Sciatic nerve (tissue), 2 donors: ENCODE measurements around the gene PKD2. TPM values are rescaled to one million over a fixed set of nuclear protein-coding genes. Genes with fewer than 3 reads are reported as not detected.
"Not testable (repeated sequence)": the region's sequence is repeated elsewhere in the genome, so short reads cannot be mapped to it uniquely, and the experiment has no call there.

Experiments used
- ATAC-seq: fragments of 200-7000 bp; cut with Tn5 transposase; one replicate; pipeline ENCODE4 v1.9.1; 2020; ENCODE audit warnings: mild to moderate bottlenecking, moderate library complexity
- DNase-seq: peaks from one replicate; pipeline ENCODE4 v3.0.0-alpha.2; 2020; ENCODE audit warnings: low spot score
- intact Hi-C: fragments of 100-400 bp; cut with DNase I; formaldehyde crosslinking; loops from one replicate; pipeline ENCODE4 v1.14.2; 2022
- total RNA-seq: library from RNA; stranded (reverse); fragmentation: NEBNext Ultra II Directional; extraction: Animal tissue kit (Norgen Biotek cat#: 25700); gene quantifications from one replicate; pipeline ENCODE4 v1.2.1, GENCODE V29; 2021
- donor health status: DM: no; HTN: no; CAD: no.
- donor health status: DM: no; HTN: no; CAD: no.

The PKD2 gene
- total RNA-seq, 1 donor from 2014 or later: 61.3 TPM

- ATAC-seq (no peak), DNase-seq (no peak)
- intact Hi-C loops: no loop called here
Observed at GRCh38 chr4:88098993-88099752, 91.7 kb downstream of the PKD2 start.

DNA sequence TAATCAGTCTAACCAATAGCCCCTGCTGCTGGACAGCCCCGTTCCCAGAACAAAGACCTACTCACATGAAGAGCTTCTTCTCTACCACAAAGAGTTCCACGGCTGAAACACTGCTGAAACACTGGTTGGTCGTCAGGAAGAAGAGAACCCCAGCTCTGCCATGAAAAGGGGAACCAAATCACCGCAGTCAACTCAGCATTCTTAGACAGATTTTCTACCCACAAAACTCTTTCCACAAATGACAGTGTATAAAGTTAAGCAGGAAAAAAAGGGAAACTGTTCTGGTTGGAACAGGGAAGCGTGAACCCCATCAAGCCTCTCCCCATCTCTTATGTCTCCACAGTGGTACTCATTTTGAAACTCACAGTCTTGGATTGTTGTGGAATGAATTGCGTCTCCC lies 93.7 kb downstream of the PKD2 start:
- intact Hi-C loops: no loop called here
- ATAC-seq: peak; percentile 80
- DNase-seq: no peak

DNA sequence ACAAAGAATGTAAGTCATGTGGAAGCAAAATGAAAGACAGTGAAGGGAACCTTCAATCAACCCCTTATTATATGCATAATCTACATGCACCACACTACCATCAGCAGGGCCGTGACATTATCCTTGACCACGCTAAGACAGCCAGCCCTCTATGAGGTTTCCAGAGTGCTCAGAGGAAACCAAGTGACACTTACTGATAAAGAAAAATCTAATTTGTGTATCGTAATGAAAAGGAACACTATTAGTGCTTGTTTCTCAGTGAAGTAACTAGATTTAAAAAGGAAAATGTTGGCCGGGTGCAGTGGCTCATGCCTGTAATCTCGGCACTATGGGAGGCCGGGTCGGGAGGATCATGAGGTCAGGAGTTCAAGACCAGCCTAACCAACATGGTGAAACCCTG lies 94.6 kb downstream of the PKD2 start:
- intact Hi-C loops: no loop called here
- no peak for ATAC-seq

DNA sequence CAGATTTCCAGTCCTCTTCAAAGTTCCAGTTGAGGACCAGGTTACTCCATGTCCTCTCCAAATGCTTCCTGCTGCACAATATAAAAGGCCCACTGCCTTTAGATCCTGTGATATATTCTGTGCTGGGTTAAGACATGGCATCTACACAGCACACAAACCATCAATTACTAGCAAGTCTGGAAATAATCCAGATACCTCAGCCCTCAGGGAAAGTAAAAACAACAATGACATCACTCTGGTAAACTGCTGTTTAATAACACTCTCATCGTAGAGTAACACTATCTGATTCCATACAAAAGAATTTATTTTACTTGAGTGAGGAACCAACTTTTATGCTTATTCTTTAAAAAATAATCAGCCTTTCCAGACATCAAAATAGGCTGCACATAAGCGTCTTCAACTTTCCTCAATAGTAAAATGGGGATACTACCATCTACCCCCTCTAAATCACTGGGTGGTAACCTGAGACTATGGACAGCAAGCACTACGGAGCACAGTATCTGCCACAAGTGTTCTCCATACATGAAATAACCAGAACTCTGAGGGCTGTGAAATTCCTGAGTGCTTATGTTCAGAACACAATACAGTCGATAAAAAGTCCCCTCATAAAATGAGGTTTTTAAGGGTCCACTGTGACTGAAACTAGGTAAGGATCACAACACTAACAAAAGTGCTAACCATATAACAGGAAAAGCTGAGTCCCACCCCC lies 97.6 kb downstream of the PKD2 start:
- DNase-seq (no peak), ATAC-seq (no peak)
- intact Hi-C loops: no loop called here

More for the DNA sequence above, 94.6 kb downstream of the PKD2 start:
- DNase-seq: no peak

DNA sequence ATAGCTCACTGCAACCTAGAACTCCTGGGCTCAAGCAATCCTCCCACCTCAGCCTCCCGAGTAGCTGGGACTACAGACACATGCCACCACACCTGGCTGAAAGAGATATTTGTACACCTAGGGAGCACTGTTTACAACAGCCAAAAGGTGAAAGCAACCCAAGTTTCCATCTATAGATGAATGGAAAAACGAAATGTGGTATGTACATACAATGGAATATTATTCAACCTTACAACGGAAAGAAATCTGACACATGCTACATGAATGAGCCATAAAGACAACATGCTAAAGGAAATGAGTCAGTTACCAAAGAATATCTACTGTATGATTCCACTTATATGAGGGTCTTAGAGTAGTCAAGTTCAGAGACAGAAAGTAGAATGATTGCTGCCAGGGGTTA lies 98.8 kb downstream of the PKD2 start:
- ATAC-seq (no peak), DNase-seq (no peak)
- intact Hi-C loops: no loop called here

DNA sequence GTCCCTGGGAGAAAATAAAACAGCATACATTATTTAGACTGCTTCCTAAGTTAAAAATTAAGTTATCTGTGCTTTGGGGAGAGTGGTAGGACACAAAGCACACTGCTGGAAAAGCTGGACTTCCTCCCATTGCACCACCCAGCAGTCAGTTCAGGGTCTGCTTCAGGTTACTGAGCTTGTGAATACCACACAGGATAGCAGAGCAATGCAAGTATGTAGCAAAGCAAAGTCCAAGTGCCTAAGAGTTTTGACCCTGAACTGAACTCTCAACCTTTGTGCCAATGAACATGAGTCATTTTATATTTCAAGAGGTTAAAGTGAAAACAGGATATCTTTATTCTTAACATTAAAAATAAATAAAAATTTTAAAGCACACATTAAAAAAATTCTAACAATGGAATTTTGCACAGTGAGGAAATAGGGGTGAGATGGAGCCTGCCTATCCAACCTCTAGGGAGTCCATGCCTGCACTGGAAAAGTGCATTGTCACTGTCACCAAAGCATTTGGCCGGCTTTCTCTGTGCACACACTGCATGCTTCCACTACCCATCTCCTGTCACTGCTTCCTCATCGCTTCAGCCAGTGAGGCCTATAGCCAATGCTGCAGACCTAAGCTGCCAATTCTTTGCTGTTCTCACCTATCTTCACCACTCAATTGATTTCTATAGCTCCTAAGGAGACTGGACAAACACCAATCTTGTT lies 100.1 kb downstream of the PKD2 start:
- intact Hi-C loops: no loop called here
- DNase-seq (no peak), ATAC-seq (peak; percentile 66)

DNA sequence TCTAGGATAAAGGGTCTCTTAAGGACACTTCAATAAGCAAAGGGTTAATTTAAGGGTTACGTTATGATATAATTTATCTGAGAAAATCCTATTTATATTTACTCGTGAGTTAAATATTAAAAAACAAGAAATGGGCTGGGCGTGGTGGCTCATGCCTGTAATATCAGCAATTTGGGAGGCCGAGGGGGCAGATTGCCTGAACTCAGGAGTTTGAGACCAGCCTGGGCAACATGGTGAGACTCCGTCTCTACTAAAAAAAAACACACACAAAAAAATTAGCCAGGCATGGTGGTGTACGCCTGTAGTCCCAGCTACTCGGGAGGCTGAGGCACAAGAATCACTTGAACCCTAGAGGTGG lies 100.7 kb downstream of the PKD2 start:
- DNase-seq, intact Hi-C loops, ATAC-seq: not testable (repeated sequence)

DNA sequence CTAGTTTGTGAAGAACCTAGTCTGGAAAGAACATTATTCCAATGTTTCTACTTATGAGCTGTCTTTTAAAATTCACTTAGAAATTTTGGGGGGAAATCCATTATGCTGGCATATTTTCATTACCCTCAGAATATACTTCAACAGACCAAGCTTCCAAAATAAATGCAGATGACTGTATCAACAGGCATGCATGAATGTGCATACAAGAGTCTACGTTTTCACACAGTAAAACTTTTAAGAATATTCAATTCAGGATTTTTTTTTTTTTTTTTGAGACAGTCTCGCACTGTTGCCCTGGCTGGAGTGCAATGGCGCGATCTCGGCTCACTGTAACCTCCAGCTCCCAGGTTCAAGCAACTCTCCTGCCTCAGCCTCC lies 101.3 kb downstream of the PKD2 start:
- ATAC-seq (no peak), DNase-seq (no peak)
- intact Hi-C loops: no loop called here

DNA sequence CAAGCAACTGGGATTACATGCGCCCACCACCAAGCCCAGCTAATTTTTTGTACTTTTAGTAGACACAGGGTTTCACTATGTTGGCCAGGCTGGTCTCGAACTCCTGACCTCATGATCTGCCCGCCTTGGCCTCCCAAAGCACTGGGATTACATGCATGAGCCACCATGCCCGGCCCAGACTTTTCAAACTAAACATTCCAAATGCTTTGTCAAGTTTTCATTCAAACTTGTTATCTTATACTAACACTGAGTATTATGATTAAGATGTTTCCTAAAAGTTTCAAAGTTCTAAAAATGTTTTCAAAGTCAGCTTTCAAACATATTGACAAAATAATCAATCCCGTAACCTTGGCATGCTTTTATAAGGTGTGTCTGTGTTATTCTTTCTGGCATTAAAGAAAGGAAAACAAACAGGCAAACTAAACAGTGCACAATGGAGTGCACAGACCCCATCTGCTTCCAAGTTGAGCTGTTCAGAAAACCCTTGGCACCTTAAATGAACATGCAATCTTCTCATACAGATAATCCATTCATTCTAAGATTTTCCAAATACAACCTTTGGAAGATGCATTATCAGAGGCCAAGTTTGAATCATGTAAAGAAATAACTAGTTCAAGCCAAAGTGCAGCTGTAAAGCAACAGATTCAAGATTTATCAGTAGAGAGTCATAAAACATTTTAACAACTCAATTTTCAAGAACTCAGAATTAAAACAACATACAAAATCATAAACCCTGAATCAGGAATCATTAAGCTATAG lies 101.9 kb downstream of the PKD2 start:
- intact Hi-C loops: no loop called here
- ATAC-seq (no peak), DNase-seq (no peak)

DNA sequence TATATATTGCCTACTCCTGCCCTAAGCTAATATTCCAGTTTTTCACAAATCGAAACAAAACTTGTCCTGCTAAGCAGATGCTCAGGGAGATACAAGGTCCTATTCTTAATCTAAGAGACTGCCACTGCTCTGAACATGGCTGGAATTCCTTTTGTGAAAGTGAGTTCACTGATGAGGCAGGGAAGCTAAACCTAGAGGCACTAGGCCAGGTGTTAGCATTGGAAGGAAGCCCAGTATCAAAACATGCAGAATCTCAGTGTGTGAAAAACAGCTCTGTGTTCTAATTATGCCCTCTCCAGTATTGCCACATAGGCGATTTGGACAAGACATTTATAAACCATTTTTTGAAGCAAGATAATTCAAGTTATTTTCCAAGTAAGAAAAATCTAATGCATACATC lies 103.4 kb downstream of the PKD2 start:
- intact Hi-C loops: loop anchor here (5.0 kb wide), 1 partner anchor 64 kb away; no protein-coding TSS in a partner anchor
- ATAC-seq: no peak
- no peak for DNase-seq

GRCh38 chr4:88112856-88113255 lies 105.4 kb downstream of the PKD2 start:
- intact Hi-C loops: loop anchor here (5.0 kb wide), 1 partner anchor 66 kb away; no protein-coding TSS in a partner anchor
- ATAC-seq: no peak
- DNase-seq: no peak

GRCh38 chr4:88115587-88115986 lies 108.2 kb downstream of the PKD2 start:
- intact Hi-C loops: no loop called here
- ATAC-seq (no peak), DNase-seq (no peak)

GRCh38 chr4:88119943-88120342 lies 112.5 kb downstream of the PKD2 start:
- DNase-seq: no peak
- ATAC-seq: no peak
- intact Hi-C loops: no loop called here

DNA sequence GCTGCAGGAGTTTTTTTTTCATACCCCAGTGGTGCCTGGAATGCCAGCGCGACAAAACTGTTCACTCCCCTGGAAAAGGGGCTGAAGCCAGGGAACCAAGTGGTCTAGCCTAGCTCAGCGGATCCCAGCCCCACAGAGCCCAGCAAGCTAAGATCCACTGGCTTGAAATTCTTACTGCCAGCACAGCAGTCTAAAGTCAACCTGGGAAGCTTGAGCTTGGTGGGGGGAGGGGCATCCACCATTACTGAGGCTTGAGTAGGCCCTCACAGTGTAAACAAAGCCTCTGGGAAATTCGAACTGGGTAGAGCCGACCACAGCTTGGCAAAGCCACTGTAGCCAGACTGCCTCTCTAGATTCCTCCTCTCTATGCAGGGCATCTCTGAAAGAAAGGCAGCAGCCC lies 114.8 kb downstream of the PKD2 start:
- ATAC-seq, DNase-seq, intact Hi-C loops: not testable (repeated sequence)

Other genes starting within 250 kb of the PKD2 start
- gene IBSP, start 208.1 kb upstream of the PKD2 start, total RNA-seq: not detected
- not detected for gene MEPE, start 174.7 kb upstream of the PKD2 start, total RNA-seq
- 254 TPM for gene SPP1, start 31.9 kb upstream of the PKD2 start, total RNA-seq
- gene ABCG2, start 151.0 kb downstream of the PKD2 start, total RNA-seq: 3.6 TPM